GM18499 (cell line): ENCODE results near the gene RPL28.

Experiments used
- ATAC-seq: cut with Tn5 transposase; IDR thresholded peaks from one replicate; pipeline ENCODE4 v1.9.1; 2021; ENCODE audit warnings: moderate number of reproducible peaks; ENCODE audit not compliant: insufficient read depth, unreplicated experiment

The RPL28 gene

GRCh38 chr19:55385724-55386492 is at the start of gene RPL28:
TSS of gene RPL28 (plus strand) at chr19:55385932. CDS start at chr19:55386358, 426 bp downstream.
- ATAC-seq, result peak; percentile 64

DNA sequence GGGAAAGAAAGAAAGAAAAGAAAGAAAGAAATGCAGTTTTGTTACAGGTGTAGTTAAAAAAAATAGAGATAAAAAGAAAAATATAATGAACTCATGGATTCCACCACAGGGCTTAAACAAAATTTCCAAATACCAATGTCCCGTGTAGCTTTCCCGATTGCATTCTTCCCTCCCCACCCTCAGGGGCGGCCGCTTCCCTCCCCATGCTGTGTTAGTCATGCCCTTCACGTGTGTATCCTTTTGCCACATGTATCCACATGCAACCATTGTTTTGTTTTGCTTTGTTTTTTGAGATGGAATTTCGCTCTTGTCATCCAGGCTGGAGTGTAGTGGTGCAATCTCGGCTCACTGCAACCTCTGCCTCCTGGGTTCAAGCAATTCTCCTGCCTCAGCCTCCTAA is 49.6 kb upstream of the RPL28 start:
- no peak for ATAC-seq

DNA sequence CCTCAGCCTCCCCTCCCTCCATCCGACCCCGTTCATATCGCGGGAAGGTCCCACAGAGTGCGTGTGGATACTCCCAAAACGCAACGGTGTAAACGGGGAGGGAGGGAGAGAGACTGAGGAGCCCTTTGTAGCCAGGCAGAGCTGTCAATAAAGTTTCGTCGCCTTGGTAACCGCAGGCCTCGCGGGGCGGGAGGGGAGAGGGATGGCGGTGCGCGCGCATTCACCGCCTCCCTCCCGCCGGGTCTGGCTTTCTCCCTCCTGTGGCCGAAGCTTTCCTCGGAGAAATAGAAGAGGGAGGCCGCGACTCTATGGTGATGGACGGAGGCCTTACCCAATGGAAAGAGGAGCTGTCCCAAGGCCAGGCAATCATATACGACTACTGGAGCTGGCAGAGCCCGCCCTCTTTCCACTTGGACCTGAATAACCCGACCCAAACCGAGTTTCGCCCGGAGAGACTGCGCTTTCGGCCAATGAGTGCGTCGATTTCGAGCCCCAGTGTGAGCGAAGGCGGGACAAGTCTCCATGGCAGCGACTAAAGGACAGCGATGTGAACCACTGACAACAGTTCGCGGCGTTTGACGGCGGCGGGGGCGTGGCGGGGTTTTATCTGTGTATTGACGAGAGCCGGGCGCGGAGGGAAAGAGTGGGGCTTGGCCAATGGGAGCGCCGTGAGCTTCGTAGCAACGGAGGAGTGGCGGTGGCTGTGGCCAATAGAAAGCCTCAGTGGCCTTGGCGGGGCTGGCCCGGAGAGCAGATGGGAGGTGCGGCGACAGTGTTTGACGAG is 46.4 kb upstream of the RPL28 start, which contains the start of gene KMT5C:
TSS of gene KMT5C (plus strand) at position 772 of the 784 bp plus-strand sequence. CDS start 2,061 bp downstream, outside the sequence.
- ATAC-seq, result peak; percentile 78

- no peak for ATAC-seq
Measured at GRCh38 chr19:55339889-55340783, 45.6 kb upstream of the RPL28 start.

DNA sequence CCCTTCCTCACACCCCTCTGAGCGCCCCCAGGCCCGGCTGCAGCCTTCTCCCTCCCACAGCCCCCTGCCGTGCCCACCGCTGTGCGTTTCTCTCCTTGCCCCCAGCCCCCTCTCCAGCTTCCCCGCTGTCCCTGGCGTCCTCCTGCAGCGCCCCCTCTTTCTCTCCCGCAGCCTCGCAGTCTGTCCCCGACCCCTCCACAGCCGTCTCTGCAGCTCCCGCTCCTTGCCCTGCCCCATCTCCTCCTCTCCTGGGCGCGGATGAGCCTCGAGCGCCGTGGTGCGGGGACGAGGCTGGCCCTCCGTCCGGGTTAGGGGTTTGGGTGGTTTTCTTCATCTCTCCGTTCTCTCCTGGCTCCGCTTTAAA is 45.0 kb upstream of the RPL28 start:
- ATAC-seq, result no peak

DNA sequence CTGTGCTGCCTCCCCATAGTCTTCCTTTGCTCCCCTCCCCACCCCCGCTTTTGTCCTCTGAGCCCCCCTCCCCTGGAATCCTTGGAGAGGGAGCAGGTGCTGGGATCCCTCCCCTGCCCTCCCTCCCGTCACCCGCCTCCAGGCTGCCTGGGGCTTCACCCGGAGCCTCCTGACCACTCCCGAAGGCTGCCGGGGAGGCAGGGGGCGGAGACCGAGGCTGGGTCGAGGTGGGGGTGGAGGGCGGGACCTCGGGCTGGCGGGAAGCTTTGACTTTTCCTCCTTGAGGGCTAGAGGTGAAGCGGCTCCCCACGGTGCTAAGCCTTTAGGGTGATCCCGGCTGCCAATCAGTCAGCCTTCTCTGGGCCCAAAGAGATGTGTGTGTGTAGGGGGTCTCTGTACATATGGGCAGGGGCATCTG is 44.6 kb upstream of the RPL28 start:
- ATAC-seq, result no peak

DNA sequence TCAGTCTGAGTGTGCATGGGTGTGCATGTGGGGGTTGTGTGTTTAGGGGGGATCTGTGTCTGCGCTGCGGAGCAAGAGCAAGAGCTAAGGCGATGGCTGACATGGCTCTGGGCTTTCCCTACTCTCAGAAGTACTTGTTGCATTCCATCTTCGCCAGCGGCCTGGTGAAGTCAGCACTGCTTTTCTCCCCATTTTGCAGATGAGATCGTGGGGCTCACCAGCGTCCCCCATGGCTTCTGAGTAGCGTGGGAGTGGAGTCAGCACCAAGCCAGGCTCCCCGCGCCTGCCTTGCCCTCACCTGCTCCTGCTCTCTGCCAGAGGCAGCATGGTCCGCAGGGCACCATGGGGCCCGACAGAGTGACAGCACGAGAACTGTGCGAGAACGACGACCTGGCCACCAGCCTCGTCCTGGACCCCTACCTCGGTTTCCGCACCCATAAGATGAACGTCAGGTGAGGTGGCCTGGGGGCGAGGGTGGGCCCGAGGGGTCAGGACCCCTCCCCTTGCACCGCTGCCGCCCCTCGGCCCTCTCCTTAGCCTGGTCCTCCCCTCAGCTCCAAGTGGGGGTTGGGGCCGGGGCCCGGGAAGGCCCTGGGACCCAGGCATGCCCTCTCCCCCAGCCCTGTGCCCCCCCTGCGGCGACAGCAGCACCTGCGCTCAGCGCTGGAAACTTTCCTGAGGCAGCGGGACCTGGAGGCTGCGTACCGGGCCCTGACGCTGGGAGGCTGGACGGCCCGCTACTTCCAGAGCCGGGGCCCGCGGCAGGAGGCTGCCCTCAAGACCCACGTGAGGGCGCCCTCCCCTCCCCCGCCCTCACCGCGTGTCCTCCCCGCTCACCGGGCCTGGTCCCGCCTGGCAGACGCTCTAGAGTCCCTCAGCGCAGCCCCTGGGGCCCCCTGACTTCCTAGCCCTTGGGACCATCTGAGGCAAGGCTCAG is 43.9 kb upstream of the RPL28 start:
- no peak for ATAC-seq

DNA sequence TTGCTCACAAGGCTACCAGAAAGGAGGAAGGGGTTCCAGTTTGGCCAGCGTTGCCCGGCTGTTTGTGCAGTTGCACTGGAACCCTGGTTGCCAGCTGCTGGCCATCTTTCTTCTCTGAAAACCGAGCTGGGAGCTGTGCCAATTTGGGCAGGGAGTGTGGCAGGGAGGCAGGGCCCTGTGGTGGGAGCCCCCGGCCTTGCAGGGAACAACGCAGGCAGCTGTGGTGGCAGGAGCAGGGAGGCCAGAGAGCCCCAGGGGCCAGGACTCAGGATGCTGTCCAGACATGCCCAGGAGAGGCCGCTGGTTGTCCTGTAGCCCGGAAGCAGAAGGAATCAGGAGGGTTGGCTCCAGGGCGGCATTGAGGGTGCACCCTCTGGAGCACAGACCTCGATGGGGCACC is 41.3 kb upstream of the RPL28 start:
- ATAC-seq, result no peak

DNA sequence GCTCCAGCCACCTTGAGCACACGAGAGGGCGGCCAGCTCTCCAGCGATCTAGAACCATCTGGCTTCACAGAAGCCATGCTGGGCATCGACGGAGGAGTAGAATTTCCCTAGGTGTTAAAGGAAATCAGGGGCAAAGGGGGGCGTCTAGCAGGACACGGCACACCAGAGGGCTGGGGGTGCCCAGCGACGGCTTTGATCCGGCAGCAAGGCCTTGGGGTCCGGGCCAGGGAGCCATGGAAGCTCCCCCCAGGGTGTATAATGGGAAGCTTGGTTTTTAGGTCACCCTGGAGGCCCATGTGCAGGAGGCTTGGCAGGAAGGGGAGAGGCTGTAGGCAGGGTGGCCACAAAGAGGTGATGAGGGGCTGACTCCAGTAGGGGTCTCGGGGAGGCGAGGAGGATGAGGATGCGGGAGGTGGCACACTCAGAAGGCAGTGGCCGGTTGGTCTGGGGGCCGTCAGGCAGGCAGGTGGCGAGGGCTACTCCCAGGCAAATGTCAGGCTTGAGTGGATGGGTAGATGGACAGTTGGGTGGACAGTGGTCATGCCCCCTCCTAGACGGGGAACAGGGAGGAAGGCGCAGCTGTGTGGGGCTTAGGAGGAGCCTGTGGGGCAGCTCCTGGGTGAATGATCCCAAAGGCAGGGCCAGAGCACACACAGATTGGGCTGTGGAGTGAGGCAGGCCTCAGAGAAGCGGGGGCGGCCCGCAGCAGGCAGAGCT is 40.5 kb upstream of the RPL28 start:
- no peak for ATAC-seq

GRCh38 chr19:55345818-55346724 is 39.7 kb upstream of the RPL28 start:
- ATAC-seq, result no peak

DNA sequence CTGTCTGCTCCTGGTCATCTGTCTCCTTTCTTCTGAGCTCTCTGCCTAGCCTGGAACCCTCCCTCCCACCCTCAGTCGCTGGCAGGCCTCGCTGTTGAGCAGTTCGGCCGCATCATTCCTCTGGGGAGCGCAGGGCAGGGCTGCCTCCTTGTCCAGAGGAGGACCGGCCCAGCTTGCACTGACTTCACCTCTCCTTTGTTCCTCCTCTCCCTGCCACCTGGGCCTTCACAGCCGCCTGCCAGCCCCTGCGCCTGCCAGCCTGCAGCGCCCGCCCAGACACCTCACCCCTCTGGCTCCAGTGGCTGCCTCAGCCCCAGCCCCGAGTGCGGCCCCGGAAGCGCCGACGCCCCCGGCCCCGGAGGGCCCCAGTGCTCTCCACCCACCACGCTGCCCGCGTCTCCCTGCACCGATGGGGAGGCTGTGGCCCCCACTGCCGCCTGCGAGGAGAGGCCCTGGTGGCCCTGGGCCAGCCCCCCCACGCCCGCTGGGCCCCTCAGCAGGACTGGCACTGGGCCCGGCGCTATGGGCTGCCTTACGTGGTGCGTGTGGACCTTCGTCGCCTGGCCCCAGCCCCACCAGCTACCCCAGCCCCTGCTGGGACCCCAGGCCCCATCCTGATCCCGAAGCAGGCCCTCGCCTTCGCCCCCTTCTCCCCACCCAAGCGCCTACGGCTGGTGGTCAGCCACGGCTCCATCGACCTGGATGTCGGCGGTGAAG is 38.8 kb upstream of the RPL28 start:
- ATAC-seq, result no peak

DNA sequence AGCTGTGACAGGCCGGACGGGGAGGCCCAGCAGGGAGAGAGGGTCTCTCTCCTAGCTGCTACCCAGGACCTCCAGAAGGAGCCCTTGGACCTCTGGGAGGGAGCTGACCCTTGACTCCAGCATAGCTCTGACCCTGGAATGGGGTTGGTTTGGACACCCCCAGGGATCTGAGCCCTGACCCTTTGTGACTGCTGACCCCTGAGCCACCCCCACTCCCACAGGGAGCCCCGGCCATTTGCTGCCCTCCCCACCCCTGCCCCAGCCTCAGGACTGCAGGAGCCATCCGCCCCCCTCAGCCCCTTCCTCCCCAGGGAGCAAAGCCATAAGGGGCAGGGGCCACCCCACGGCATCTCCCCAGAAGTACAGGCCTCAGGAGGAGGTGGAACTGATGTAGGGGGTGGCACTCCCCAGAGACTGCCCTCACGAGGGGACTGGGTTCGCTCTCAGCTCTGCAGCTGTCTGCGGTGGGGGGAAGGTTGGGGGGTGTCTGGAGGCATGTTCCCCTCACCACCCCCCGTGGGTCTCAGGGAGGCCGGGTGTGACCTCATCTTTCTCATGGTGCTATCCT is 38.2 kb upstream of the RPL28 start:
- ATAC-seq, result no peak

DNA sequence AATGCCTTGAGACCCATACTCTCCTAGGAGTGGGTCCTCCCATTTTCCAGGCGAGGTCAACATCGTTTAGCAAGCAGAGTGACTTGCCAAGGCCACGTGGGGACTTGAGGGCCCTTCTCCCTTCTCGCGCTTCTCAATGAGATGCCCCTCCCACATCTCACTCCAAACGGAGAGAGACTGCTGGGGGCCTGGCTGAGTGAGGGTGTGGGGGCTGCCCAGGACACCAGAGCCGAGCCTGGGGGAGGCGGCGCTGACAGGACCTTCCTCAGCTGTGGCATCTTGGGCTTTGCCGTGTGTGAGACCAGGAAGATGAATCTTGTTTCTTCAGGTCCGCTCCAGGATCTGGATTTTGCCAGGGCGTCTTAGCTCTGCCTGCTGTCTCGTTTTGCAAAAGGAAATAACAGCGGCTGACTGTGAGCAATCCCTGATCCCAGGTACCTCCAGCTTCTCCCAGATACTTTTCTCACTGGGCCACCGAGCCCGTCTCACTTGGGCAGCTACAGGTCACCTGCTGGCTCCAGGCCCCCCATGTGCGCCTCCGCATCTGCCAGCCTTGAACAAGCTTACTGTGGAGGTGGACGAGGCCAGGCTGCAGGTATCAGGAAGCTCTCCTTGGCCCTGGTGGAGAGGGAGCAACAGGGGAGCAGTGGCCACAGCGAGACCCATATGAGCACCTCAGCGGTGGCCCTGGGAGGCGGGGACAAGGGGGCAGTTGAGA is 37.3 kb upstream of the RPL28 start:
- no peak for ATAC-seq

- no peak for ATAC-seq
Measured at GRCh38 chr19:55350620-55351315, 35.0 kb upstream of the RPL28 start.

- no peak for ATAC-seq
Measured at GRCh38 chr19:55352040-55352439, 33.7 kb upstream of the RPL28 start.
